NCI-H1105 (cell line): ENCODE data around the gene MYO16.
"Not testable (repeated sequence)": the region's sequence is repeated elsewhere in the genome, so short reads cannot be mapped to it uniquely, and the experiment has no call there.

Source experiments
- DNase-seq: peaks from one replicate; lab custom pipeline; 2025; lab: John Stamatoyannopoulos, UW

The MYO16 gene

GRCh38 chr13:108981407-108981806 lies 352.0 kb downstream of the MYO16 start:
- no peak for DNase-seq

GRCh38 chr13:108983273-108983672 lies 353.9 kb downstream of the MYO16 start:
- DNase-seq, result no peak

- no peak for DNase-seq
These were observed 355.0 kb downstream of the MYO16 start for GRCh38 chr13:108984251-108984920.

GRCh38 chr13:108985166-108985565 lies 355.8 kb downstream of the MYO16 start:
- DNase-seq, result no peak

GRCh38 chr13:108987517-108987916 lies 358.1 kb downstream of the MYO16 start:
- no peak for DNase-seq

GRCh38 chr13:108987944-108988343 lies 358.5 kb downstream of the MYO16 start:
- no peak for DNase-seq

- DNase-seq, result not testable (repeated sequence)
These were observed 362.0 kb downstream of the MYO16 start for GRCh38 chr13:108991416-108991815.

- no peak for DNase-seq
These were observed 363.9 kb downstream of the MYO16 start for GRCh38 chr13:108993346-108993745.

- DNase-seq, result no peak
These were observed 367.0 kb downstream of the MYO16 start for GRCh38 chr13:108996430-108996829.

GRCh38 chr13:109000207-109000606 lies 370.8 kb downstream of the MYO16 start:
- no peak for DNase-seq

GRCh38 chr13:109002934-109003333 lies 373.5 kb downstream of the MYO16 start:
- no peak for DNase-seq

GRCh38 chr13:109007946-109008345 lies 378.5 kb downstream of the MYO16 start:
- no peak for DNase-seq

- no peak for DNase-seq
These were observed 380.3 kb downstream of the MYO16 start for GRCh38 chr13:109009756-109010155.

- DNase-seq, result no peak
These were observed 381.5 kb downstream of the MYO16 start for GRCh38 chr13:109010912-109011311.

GRCh38 chr13:109012115-109012514 lies 382.7 kb downstream of the MYO16 start:
- no peak for DNase-seq

- no peak for DNase-seq
These were observed 392.1 kb downstream of the MYO16 start for GRCh38 chr13:109021558-109021957.

- DNase-seq, result no peak
These were observed 395.2 kb downstream of the MYO16 start for GRCh38 chr13:109024611-109025010.

GRCh38 chr13:109026266-109026665 lies 396.9 kb downstream of the MYO16 start:
- no peak for DNase-seq

GRCh38 chr13:109028624-109029023 lies 399.2 kb downstream of the MYO16 start:
- no peak for DNase-seq

GRCh38 chr13:109033090-109033489 lies 403.7 kb downstream of the MYO16 start:
- DNase-seq, result no peak

GRCh38 chr13:109036078-109036780 lies 406.8 kb downstream of the MYO16 start:
- DNase-seq, result no peak

- no peak for DNase-seq
These were observed 414.2 kb downstream of the MYO16 start for GRCh38 chr13:109043636-109044035.

- DNase-seq, result no peak
These were observed 426.4 kb downstream of the MYO16 start for GRCh38 chr13:109055850-109056249.

- no peak for DNase-seq
These were observed 428.7 kb downstream of the MYO16 start for GRCh38 chr13:109058087-109058486.
